GM10847 (cell line): ENCODE data around the gene OTOP3.

Source experiments
- POLR2A ChIP-seq: IDR thresholded peaks from 2 replicates; pipeline ENCODE4 v1.6.1; 2011; ENCODE audit not compliant: insufficient read length; ENCODE audit errors: extremely low read depth

Gene OTOP3

GRCh38 chr17:74963656-74964055, 28.0 kb downstream of the OTOP3 start:
- TF ChIP-seq POLR2A = no peak

DNA sequence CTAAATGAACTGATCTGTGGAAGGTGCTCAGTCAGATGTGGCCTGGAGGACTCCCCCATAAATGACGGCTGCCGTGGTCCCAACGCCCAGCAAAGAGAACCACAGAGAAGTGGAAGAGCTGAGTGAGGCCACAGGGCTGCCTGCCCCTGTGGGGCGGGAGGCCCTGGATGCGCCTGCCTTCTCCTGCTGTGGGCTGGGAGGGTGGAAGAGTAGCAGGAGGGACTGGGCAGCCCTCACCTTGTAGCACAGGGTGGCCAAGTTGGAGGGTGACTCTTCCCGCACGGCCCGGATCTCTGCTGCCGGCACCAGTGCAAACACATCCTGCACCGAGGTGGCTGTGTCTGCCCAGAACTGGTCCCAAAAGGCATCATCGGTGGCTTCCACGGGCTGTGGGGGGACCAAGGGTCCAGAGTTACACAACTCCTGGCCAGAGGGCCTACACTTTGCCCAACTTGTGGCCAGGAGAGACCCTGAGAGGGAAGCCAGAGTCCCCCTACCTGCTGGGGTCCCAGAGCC, 28.6 kb downstream of the OTOP3 start:
- TF ChIP-seq POLR2A = no peak

- no peak for TF ChIP-seq POLR2A
Observed at GRCh38 chr17:74964988-74965622, 29.4 kb downstream of the OTOP3 start.

- TF ChIP-seq POLR2A = no peak
Observed at GRCh38 chr17:74968361-74968780, 32.7 kb downstream of the OTOP3 start.

DNA sequence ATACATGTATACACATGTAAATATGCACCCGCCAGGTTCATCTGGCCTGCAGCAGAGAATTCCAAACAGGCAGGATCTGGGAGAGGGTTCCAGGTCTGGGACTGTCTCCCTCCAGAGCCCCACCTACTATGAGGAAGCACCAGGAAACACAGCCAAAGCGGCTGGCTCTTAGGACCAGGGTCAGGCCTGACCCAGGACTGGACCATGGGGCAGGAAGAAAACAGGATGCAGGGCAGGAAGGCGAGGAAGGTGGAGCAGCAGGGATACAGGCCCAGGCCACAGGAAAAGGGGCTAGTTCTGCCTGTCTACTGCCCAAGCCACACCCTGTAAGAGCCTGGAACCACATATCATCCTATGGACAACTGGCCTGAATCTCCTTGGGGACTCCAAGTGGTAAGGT, 34.7 kb downstream of the OTOP3 start:
- TF ChIP-seq POLR2A = no peak

- no peak for TF ChIP-seq POLR2A
Observed at GRCh38 chr17:74971069-74971841, 35.6 kb downstream of the OTOP3 start.

DNA sequence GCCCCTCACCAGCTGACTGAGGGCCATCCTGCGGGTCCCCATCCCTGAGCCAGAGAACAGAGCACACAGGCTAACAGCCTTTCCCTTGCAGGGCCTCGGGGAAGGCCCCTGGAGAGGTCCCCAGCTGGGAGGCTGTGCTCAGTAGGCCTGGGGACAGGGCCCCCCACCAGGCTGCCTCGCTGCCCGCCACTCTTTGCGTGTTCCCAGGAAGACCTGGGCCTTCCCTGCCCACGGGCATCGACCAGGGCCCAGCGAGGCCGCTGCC, 36.1 kb downstream of the OTOP3 start:
- no peak for TF ChIP-seq POLR2A

- TF ChIP-seq POLR2A = no peak
Observed at GRCh38 chr17:74972107-74972972, 36.6 kb downstream of the OTOP3 start, which contains the start of gene HID1. Gene HID1, minus strand, starts transcription at chr17:74972759. Its CDS starts 103 bp downstream, at chr17:74972656.

- TF ChIP-seq POLR2A = no peak
Observed at GRCh38 chr17:74972973-74973328, 37.3 kb downstream of the OTOP3 start.

GRCh38 chr17:74975943-74976342, 40.2 kb downstream of the OTOP3 start:
- no peak for TF ChIP-seq POLR2A

DNA sequence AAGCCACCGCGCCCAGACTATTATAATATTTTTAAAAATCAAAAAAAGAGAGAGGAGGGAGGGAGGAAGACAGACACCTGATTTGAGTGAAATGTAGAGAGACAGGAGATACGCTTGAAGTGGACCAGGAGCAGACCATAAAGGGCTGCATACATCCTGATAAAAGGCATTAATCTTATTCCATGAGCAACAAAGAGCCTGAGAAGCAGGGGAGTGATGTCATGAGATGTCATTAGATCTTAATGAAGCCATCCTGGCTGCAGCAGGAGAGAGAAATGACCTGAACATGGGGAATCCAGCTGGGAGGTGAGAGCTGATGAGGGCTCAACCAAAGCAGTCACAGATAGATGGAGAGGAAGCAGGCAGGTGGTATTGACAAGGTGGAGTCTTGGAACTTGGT, 42.1 kb downstream of the OTOP3 start:
- no peak for TF ChIP-seq POLR2A

- TF ChIP-seq POLR2A = no peak
Observed at GRCh38 chr17:74978240-74978639, 42.5 kb downstream of the OTOP3 start.

DNA sequence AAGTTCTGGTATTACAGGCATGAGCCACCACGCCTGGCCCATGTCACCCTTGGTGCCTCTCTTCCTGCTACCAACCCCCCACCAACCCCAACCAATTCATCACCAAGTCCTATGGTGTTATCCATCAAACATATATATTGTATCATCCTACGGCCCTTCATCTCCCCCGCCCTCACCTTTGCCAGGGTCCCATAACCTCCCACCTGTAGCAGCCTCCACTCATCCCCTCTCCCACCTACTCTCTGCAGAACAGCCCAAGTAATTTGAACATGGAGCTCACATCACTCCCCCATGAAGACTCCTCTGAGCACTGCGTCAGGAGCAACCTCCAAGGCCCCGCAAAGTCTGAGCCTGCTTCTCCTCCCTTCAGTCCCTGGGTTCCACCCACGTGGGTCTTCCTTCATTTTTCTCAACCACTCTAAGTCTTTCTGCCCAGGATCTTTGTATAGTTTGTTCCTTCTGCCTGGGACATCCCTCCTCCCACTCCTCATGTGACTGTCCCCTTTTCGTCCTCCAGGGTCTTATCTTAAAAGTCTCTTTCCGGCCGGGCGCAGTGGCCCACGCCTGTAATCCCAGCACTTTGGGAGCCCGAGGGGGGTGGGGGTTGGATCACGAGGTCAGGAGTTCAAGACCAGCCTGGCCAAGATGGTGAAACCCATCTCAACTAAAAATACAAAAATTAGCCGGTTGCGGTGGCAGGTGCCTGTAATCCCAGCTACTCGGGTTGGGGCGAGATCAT, 43.9 kb downstream of the OTOP3 start:
- no peak for TF ChIP-seq POLR2A

- TF ChIP-seq POLR2A = no peak
Observed at GRCh38 chr17:74981318-74981978, 45.8 kb downstream of the OTOP3 start.
